MM.1S (cell line): ENCODE results near the gene ZNF362.
"Not testable (repeated sequence)": the region's sequence is repeated elsewhere in the genome, so short reads cannot be mapped to it uniquely, and the experiment has no call there.

Experiments
- EZH2phosphoT487 ChIP-seq: fragments of 300-600 bp; sonication (generic); IDR thresholded peaks from 2 replicates; pipeline ENCODE4 v1.6.1; 2018; ENCODE audit warnings: antibody characterized with exemption, low read length
- TF ChIP-seq, protein P1 (sequence below): fragments of 300-600 bp; sonication (generic); IDR thresholded peaks from 2 replicates; pipeline ENCODE4 v1.5.1; 2016; ENCODE audit warnings: antibody characterized with exemption, low read length, mixed read lengths

DNA sequence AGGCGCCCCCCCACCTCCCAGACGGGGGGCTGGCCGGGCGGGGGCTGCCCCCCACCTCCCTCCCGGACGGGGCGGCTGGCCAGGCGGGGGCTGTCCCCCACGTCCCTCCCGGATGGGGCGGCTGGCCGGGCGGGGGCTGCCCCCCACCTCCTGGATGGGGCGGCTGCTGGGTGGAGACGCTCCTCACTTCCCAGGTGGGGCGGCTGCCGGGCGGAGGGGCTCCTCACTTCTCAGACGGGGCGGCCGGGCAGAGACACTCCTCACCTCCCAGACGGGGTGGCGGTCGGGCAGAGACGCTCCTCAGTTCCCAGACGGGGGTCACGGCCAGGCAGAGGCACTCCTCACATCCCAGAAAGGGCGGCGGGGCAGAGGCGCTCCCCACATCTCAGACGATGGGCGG is 53.1 kb downstream of the ZNF362 start:
- TF ChIP-seq, protein P1, sequence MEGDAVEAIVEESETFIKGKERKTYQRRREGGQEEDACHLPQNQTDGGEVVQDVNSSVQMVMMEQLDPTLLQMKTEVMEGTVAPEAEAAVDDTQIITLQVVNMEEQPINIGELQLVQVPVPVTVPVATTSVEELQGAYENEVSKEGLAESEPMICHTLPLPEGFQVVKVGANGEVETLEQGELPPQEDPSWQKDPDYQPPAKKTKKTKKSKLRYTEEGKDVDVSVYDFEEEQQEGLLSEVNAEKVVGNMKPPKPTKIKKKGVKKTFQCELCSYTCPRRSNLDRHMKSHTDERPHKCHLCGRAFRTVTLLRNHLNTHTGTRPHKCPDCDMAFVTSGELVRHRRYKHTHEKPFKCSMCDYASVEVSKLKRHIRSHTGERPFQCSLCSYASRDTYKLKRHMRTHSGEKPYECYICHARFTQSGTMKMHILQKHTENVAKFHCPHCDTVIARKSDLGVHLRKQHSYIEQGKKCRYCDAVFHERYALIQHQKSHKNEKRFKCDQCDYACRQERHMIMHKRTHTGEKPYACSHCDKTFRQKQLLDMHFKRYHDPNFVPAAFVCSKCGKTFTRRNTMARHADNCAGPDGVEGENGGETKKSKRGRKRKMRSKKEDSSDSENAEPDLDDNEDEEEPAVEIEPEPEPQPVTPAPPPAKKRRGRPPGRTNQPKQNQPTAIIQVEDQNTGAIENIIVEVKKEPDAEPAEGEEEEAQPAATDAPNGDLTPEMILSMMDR: not testable (repeated sequence)
- TF ChIP-seq EZH2phosphoT487: not testable (repeated sequence)
